Upper lobe of left lung (tissue), 4 donors: ENCODE measurements around the gene BEST1.

ENCODE experiments used
- CTCF ChIP-seq, 6 experiments: fragments of 450-650 bp in 4 of 6; fragments of 200-600 bp in 2 of 6; sonication (generic) in 2 of 6; IDR thresholded peaks; one replicate each; pipeline ENCODE4 v1.5.1; 2016 to 2019; ENCODE audit warnings: antibody characterized with exemption in 6 of 6
- EP300 ChIP-seq, 4 donors: sonication (generic); formaldehyde crosslinking; IDR thresholded peaks; one replicate each; pipeline ENCODE4 v1.5.1; 2017; ENCODE audit warnings: antibody characterized with exemption in 4 of 4, control low read depth in 2 of 4
- POLR2A ChIP-seq, 4 donors: fragments of 450-650 bp; IDR thresholded peaks; one replicate each; pipeline ENCODE4 v1.5.1; 2016 to 2017; ENCODE audit warnings: antibody characterized with exemption in 4 of 4, mild to moderate bottlenecking in 2 of 4

DNA sequence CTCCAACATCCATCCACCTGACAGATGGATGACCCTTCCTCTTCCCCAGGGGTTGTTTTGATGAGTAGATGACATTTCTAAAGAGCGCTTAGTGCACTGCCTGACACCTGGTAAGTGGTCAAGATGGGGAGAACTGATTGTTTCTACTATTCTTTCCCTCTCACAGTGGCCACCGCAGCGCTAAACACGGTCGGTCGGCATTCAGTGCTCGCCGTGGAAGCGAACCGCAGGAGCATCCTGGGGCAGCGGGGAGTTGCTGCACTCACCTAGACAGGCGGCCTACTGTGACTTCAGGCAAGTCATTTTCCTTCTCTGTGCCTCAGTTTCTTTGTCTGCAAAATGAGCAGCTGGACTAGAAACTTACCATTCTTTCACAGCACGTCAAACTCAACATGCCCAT, 5.0 kb upstream of the BEST1 start:
- TF ChIP-seq CTCF (IDR thresholded peaks at IDR 0.05) (no peak), POLR2A (IDR thresholded peaks at IDR 0.05) (no peak), EP300 (IDR thresholded peaks at IDR 0.05) (no peak)
